Colonic mucosa (tissue), 4 donors: ENCODE measurements around the gene C14orf93. TPM values are rescaled to one million over a fixed set of nuclear protein-coding genes. Genes with fewer than 3 reads are reported as not detected.
"Not testable (repeated sequence)": the region's sequence is repeated elsewhere in the genome, so short reads cannot be mapped to it uniquely, and the experiment has no call there.

ENCODE experiments used
- DNase-seq: peaks from one replicate; pipeline ENCODE4 v3.0.0-alpha.2; 2020
- H3K27ac ChIP-seq: fragments of 200-600 bp; one replicate; pipeline ENCODE4 v1.8.0; 2021
- H3K27me3 ChIP-seq: fragments of 200-600 bp; one replicate; pipeline ENCODE4 v1.8.0; 2021
- H3K36me3 ChIP-seq: fragments of 200-600 bp; one replicate; pipeline ENCODE4 v1.8.0; 2021
- H3K4me1 ChIP-seq: fragments of 200-600 bp; one replicate; pipeline ENCODE4 v1.8.0; 2021; ENCODE audit warnings: mild to moderate bottlenecking
- H3K4me3 ChIP-seq: fragments of 200-600 bp; one replicate; pipeline ENCODE4 v1.8.0; 2021
- H3K9ac ChIP-seq, 2 donors: one replicate each; pipeline ENCODE4 v1.7.0; 2013; ENCODE audit warnings: control low read depth in 2 of 2, low read depth in 2 of 2, low read length in 2 of 2
- H3K9me3 ChIP-seq: fragments of 200-600 bp; one replicate; pipeline ENCODE4 v1.8.0; 2021
- CTCF ChIP-seq: fragments of 200-600 bp; IDR thresholded peaks from one replicate; pipeline ENCODE4 v1.8.0; 2022; ENCODE audit warnings: antibody characterized with exemption, mild to moderate bottlenecking
- intact Hi-C: fragments of 100-400 bp; cut with DNase I; formaldehyde crosslinking; loops from one replicate; pipeline ENCODE4 v1.14.1; 2022
- total RNA-seq, 2 donors: library from RNA; stranded (reverse); fragmentation: NEBNext Ultra II Directional in 1 of 2; extraction: Animal tissue kit (Norgen Biotek cat#: 25700) in 1 of 2; gene quantifications; one replicate each; pipeline ENCODE4 v1.2.1, GENCODE V29; 2021
- donor health status: healthy.
- donor health status: DM: no; HTN: no; CAD: no.
- donor health status: DM: no; HTN: no; CAD: no.

Gene C14orf93
- total RNA-seq, 2 donors from 2014 or later: 8.8 to 14.5 TPM

GRCh38 chr14:23020143-23021128 lies 10.5 kb upstream of the C14orf93 start:
- intact Hi-C loops: no loop called here
- no peaks in the 10 kb centered on the region for H3K27me3 ChIP-seq
- H3K9ac ChIP-seq: no peak overlapping the region
- no peak overlapping the region for H3K27ac ChIP-seq
- H3K4me3 ChIP-seq: no peak overlapping the region
- no peaks in the 10 kb centered on the region for H3K4me1 ChIP-seq
- no peak for TF ChIP-seq CTCF
- DNase-seq: no peak
- no peaks in the 10 kb centered on the region for H3K9me3 ChIP-seq
- H3K36me3 ChIP-seq: no peaks in the 10 kb centered on the region

- no peak for DNase-seq
- no peak overlapping the region for H3K9ac ChIP-seq
- no peaks in the 10 kb centered on the region for H3K9me3 ChIP-seq
- H3K4me3 ChIP-seq: no peak overlapping the region
- intact Hi-C loops: no loop called here
- no peak overlapping the region for H3K27ac ChIP-seq
- no peaks in the 10 kb centered on the region for H3K27me3 ChIP-seq
- no peaks in the 10 kb centered on the region for H3K36me3 ChIP-seq
- TF ChIP-seq CTCF: no peak
- no peaks in the 10 kb centered on the region for H3K4me1 ChIP-seq
Observed at GRCh38 chr14:23018107-23018506, 8.2 kb upstream of the C14orf93 start.

GRCh38 chr14:23017091-23017490 lies 7.1 kb upstream of the C14orf93 start:
- no peak for DNase-seq
- no peaks in the 10 kb centered on the region for H3K4me1 ChIP-seq
- no peak overlapping the region for H3K27ac ChIP-seq
- H3K9ac ChIP-seq: no peak overlapping the region
- no peak for TF ChIP-seq CTCF
- no peaks in the 10 kb centered on the region for H3K27me3 ChIP-seq
- H3K36me3 ChIP-seq: no peaks in the 10 kb centered on the region
- H3K4me3 ChIP-seq: no peak overlapping the region
- intact Hi-C loops: no loop called here
- no peaks in the 10 kb centered on the region for H3K9me3 ChIP-seq

GRCh38 chr14:23015618-23016017 lies 5.7 kb upstream of the C14orf93 start:
- Histone ChIP-seq H3K27me3 (no peaks in the 10 kb centered on the region), H3K36me3 (no peaks in the 10 kb centered on the region), H3K27ac (no peak overlapping the region), H3K4me1 (no peaks in the 10 kb centered on the region), H3K9me3 (no peaks in the 10 kb centered on the region), H3K9ac (no peak overlapping the region), H3K4me3 (no peak overlapping the region)
- no peak for DNase-seq
- intact Hi-C loops: no loop called here
- no peak for TF ChIP-seq CTCF

- H3K9ac ChIP-seq, H3K4me1 ChIP-seq, intact Hi-C loops, H3K27me3 ChIP-seq, H3K36me3 ChIP-seq, DNase-seq, H3K9me3 ChIP-seq, H3K27ac ChIP-seq, H3K4me3 ChIP-seq: not testable (repeated sequence)
Observed at GRCh38 chr14:23013749-23014054, 3.8 kb upstream of the C14orf93 start.

GRCh38 chr14:23013054-23013748 lies 3.3 kb upstream of the C14orf93 start:
- H3K27ac ChIP-seq: no peak overlapping the region
- H3K9ac ChIP-seq: no peak overlapping the region
- H3K36me3 ChIP-seq: no peaks in the 10 kb centered on the region
- DNase-seq: no peak
- intact Hi-C loops: no loop called here
- no peak for TF ChIP-seq CTCF
- H3K27me3 ChIP-seq: no peaks in the 10 kb centered on the region
- no peaks in the 10 kb centered on the region for H3K9me3 ChIP-seq
- no peak overlapping the region for H3K4me3 ChIP-seq
- H3K4me1 ChIP-seq: no peaks in the 10 kb centered on the region
